ENCODE data around the gene NUTM2A. TPM values are rescaled to one million over a fixed set of nuclear protein-coding genes. Genes with fewer than 3 reads are reported as not detected.

The NUTM2A gene
- total RNA-seq, result 0.93 and 2.4 TPM in 2 replicates

GRCh38 chr10:87225148-87225547 lies at the start of gene NUTM2A:
TSS of gene NUTM2A (plus strand) at chr10:87225448. CDS start at chr10:87225831, 383 bp downstream.

Other genes starting within 250 kb of the NUTM2A start
- 20.3 and 29.8 TPM in 2 replicates for gene FAM25A, start 205.2 kb upstream of the NUTM2A start, total RNA-seq
- gene GLUD1, start 130.6 kb upstream of the NUTM2A start, total RNA-seq, result 169 and 182 TPM in 2 replicates
- 13.4 and 15.8 TPM in 2 replicates for gene SHLD2, start 130.2 kb upstream of the NUTM2A start, total RNA-seq
- 1.3 and 3.8 TPM in 2 replicates for gene NUTM2D, start 132.3 kb downstream of the NUTM2A start, total RNA-seq

Measured in airway epithelial cell (primary cell).